Neural cell (in vitro differentiated cells): Measurements from ENCODE around the gene KIRREL3. TPM values are rescaled to one million over a fixed set of nuclear protein-coding genes. Genes with fewer than 3 reads are reported as not detected.

Experiments
- H2AFZ ChIP-seq: fragments of 200-600, 300-800 bp; sonication (generic), shearing (Covaris generic); 2 replicates; pipeline ENCODE4 v1.6.0; 2014; ENCODE audit warnings: low read depth, mild to moderate bottlenecking, antibody characterized with exemption, low read length, moderate library complexity
- H3F3A ChIP-seq: fragments of 200-600 bp; shearing (Covaris generic); 2 replicates; pipeline ENCODE4 v1.6.1; 2016; ENCODE audit warnings: mild to moderate bottlenecking, moderate library complexity, mixed read lengths, antibody characterized with exemption, low read length; ENCODE audit not compliant: insufficient read depth, poor library complexity, severe bottlenecking
- H3K27ac ChIP-seq: fragments of 200-600, 300-800 bp; sonication (generic), shearing (Covaris generic); 2 replicates; pipeline ENCODE4 v1.5.1; 2014; ENCODE audit warnings: mild to moderate bottlenecking, low read length, moderate library complexity
- H3K27me3 ChIP-seq: fragments of 300-800, 200-600 bp; sonication (generic), shearing (Covaris generic); 2 replicates; pipeline ENCODE4 v1.6.0; 2014; ENCODE audit warnings: mild to moderate bottlenecking, low read depth, low read length, moderate library complexity; ENCODE audit not compliant: insufficient read depth
- H3K36me3 ChIP-seq: fragments of 300-800, 200-600 bp; sonication (generic), shearing (Covaris generic); 2 replicates; pipeline ENCODE4 v1.5.1; 2014; ENCODE audit warnings: mild to moderate bottlenecking, antibody characterized with exemption, low read length, moderate library complexity; ENCODE audit not compliant: insufficient read depth
- H3K4me2 ChIP-seq: fragments of 300-800, 200-600 bp; sonication (generic), shearing (Covaris generic); 2 replicates; pipeline ENCODE4 v1.6.0; 2014; ENCODE audit warnings: mild to moderate bottlenecking, low read length
- H3K4me3 ChIP-seq: fragments of 300-800, 200-600 bp; sonication (generic), shearing (Covaris generic); 2 replicates; pipeline ENCODE4 v1.5.1; 2014; ENCODE audit warnings: mild to moderate bottlenecking, low read length, moderate library complexity
- H3K79me2 ChIP-seq: fragments of 200-600 bp; shearing (Covaris generic); replicated peaks from 2 replicates; pipeline ENCODE4 v1.6.0; 2014; ENCODE audit warnings: mild to moderate bottlenecking, low read length, moderate library complexity; ENCODE audit not compliant: insufficient read depth
- H3K9ac ChIP-seq: fragments of 300-800, 200-600 bp; sonication (generic), shearing (Covaris generic); 2 replicates; pipeline ENCODE4 v1.6.1; 2016; ENCODE audit warnings: mild to moderate bottlenecking, low read length, mixed read lengths
- H3K9me2 ChIP-seq: fragments of 200-600 bp; shearing (Covaris generic); 2 replicates; pipeline ENCODE4 v1.6.1; 2016; ENCODE audit warnings: mild to moderate bottlenecking, low read length, mixed read lengths; ENCODE audit not compliant: insufficient read depth
- H3K9me3 ChIP-seq: fragments of 200-600, 300-800 bp; sonication (generic), shearing (Covaris generic); 2 replicates; pipeline ENCODE4 v1.6.1; 2016; ENCODE audit warnings: mild to moderate bottlenecking, mixed run types, low read length, moderate library complexity, mixed read lengths
- H4K20me1 ChIP-seq: fragments of 200-600 bp; shearing (Covaris generic); 2 replicates; pipeline ENCODE4 v1.6.1; 2016; ENCODE audit warnings: mild to moderate bottlenecking, mixed run types; ENCODE audit not compliant: insufficient read depth
- CTCF ChIP-seq: fragments of 450-650 bp; IDR thresholded peaks from 2 replicates; pipeline ENCODE4 v1.5.1; 2014; ENCODE audit warnings: antibody characterized with exemption, mild to moderate bottlenecking, moderate library complexity; ENCODE audit not compliant: poor library complexity, severe bottlenecking
- EP300 ChIP-seq: fragments of 450-650 bp; conservative IDR thresholded peaks from 2 replicates; pipeline ENCODE4 v1.6.1; 2014; ENCODE audit warnings: antibody characterized with exemption, mild to moderate bottlenecking, moderate library complexity; ENCODE audit not compliant: poor library complexity, severe bottlenecking
- EZH2 ChIP-seq: fragments of 200-600, 300-800 bp; shearing (Covaris generic), sonication (generic); IDR thresholded peaks from 2 replicates; pipeline ENCODE4 v1.6.1; 2014; ENCODE audit warnings: antibody characterized with exemption, low read length, borderline replicate concordance, mild to moderate bottlenecking; ENCODE audit not compliant: insufficient read depth, poor library complexity, severe bottlenecking
- MXI1 ChIP-seq: fragments of 450-650 bp; conservative IDR thresholded peaks from 2 replicates; pipeline ENCODE4 v1.6.1; 2014; ENCODE audit warnings: antibody characterized with exemption, mild to moderate bottlenecking; ENCODE audit not compliant: poor library complexity, severe bottlenecking
- POLR2AphosphoS5 ChIP-seq: IDR thresholded peaks from 2 replicates; pipeline ENCODE4 v1.6.1; 2012
- RAD21 ChIP-seq: fragments of 450-650 bp; conservative IDR thresholded peaks from 2 replicates; pipeline ENCODE4 v1.6.1; 2014; ENCODE audit warnings: antibody characterized with exemption, mild to moderate bottlenecking, moderate library complexity
- REST ChIP-seq: IDR thresholded peaks from 2 replicates; pipeline ENCODE4 v1.6.1; 2012; ENCODE audit warnings: borderline replicate concordance
- SMC3 ChIP-seq: fragments of 450-650 bp; conservative IDR thresholded peaks from 2 replicates; pipeline ENCODE4 v1.6.1; 2014; ENCODE audit warnings: antibody characterized with exemption, mild to moderate bottlenecking, moderate library complexity; ENCODE audit not compliant: poor library complexity
- TAF1 ChIP-seq: IDR thresholded peaks from 2 replicates; pipeline ENCODE4 v1.6.1; 2012; ENCODE audit warnings: low read depth
- polyA plus RNA-seq: library from polyadenylated mRNA; depleted of rRNA; stranded (reverse); fragments of >200 nt; gene quantifications from 2 replicates; pipeline ENCODE4 v1.2.3, GENCODE V29; 2014

KIRREL3 gene
- polyA plus RNA-seq, 1 donor from 2014 or later, result 23.8 TPM

- Histone ChIP-seq H3K27me3 (no peaks in the 10 kb centered on the region), H3K9ac (no peak overlapping the region), H3K4me2 (no peak overlapping the region), H4K20me1 (no peaks in the 10 kb centered on the region), H2AFZ (no peak overlapping the region), H3K9me3 (no peaks in the 10 kb centered on the region), H3K4me3 (no peak overlapping the region), H3K9me2 (no peaks in the 10 kb centered on the region), H3K79me2 (no peaks in the 10 kb centered on the region), H3K36me3 (no peaks in the 10 kb centered on the region), H3K27ac (no peak overlapping the region), H3F3A (no peaks in the 10 kb centered on the region)
- TF ChIP-seq POLR2AphosphoS5 (no peak), TAF1 (no peak), MXI1 (no peak), SMC3 (no peak), EZH2 (no peak)
Observed at GRCh38 chr11:126465573-126466188, 534.9 kb downstream of the KIRREL3 start.

GRCh38 chr11:126464796-126465195, 535.8 kb downstream of the KIRREL3 start:
- TF ChIP-seq EZH2 (no peak), EP300 (no peak), CTCF (no peak), POLR2AphosphoS5 (no peak), MXI1 (no peak), TAF1 (no peak), RAD21 (no peak), REST (no peak), SMC3 (no peak)
- Histone ChIP-seq H4K20me1 (no peaks in the 10 kb centered on the region), H3K9me3 (no peaks in the 10 kb centered on the region), H3K9me2 (no peaks in the 10 kb centered on the region), H3F3A (no peaks in the 10 kb centered on the region), H3K79me2 (no peaks in the 10 kb centered on the region), H3K27me3 (no peaks in the 10 kb centered on the region), H3K4me3 (no peak overlapping the region), H3K27ac (no peak overlapping the region), H3K4me2 (no peak overlapping the region), H3K36me3 (no peaks in the 10 kb centered on the region), H2AFZ (no peak overlapping the region), H3K9ac (no peak overlapping the region)
